Measurements from ENCODE around the gene DLD. TPM values are rescaled to one million over a fixed set of nuclear protein-coding genes. Genes with fewer than 3 reads are reported as not detected.

Gene DLD
- total and polyA plus RNA-seq, 4 donors, result 49.4 to 121 (median 67.1) TPM

GRCh38 chr7:107943018-107943417 is 52.0 kb downstream of the DLD start:
- peaks cover 0 to 9% (median 4%) of the 10 kb centered on the region in 4 donors for H3K36me3 ChIP-seq (ENCODE audit: control insufficient read depth in 4 of 4, insufficient read depth in 3 of 4, low read depth in 1 of 4, low read length in 3 of 4)
- 90% methylated on average over 4 of the region's 4 CpGs for WGBS

GRCh38 chr7:107944411-107945169 is 53.6 kb downstream of the DLD start:
- 89% methylated on average over 3 of the region's 3 CpGs for WGBS
- H3K9ac ChIP-seq (ENCODE audit: low read depth in 1 of 2, low read length in 2 of 2), result no peak overlapping the region
- no peak for DNase-seq (ENCODE audit: low spot score)
- no peaks in the 10 kb centered on the region for H3K9me3 ChIP-seq (ENCODE audit: control insufficient read depth in 4 of 4, low read length in 3 of 4)
- H3K36me3 ChIP-seq (ENCODE audit: control insufficient read depth in 4 of 4, insufficient read depth in 3 of 4, low read depth in 1 of 4, low read length in 3 of 4), result peaks cover 0 to 8% (median 4%) of the 10 kb centered on the region in 4 donors
- H3K27ac ChIP-seq (ENCODE audit: low read depth in 1 of 2, low read length in 2 of 2), result no peak overlapping the region
- no peak for TF ChIP-seq ATF3 (IDR thresholded peaks at IDR 0.05)
- TF ChIP-seq TAF1 (conservative IDR thresholded peaks at IDR 0.05), result no peak
- TF ChIP-seq SP1 (IDR thresholded peaks at IDR 0.05), result no peak
- no peak for TF ChIP-seq JUND (IDR thresholded peaks at IDR 0.05)
- TF ChIP-seq REST (IDR thresholded peaks at IDR 0.05), result no peak
- TF ChIP-seq RAD21 (IDR thresholded peaks at IDR 0.05), result no peak
- TF ChIP-seq HNF4A (conservative IDR thresholded peaks at IDR 0.05), result no peak
- TF ChIP-seq, protein P1, sequence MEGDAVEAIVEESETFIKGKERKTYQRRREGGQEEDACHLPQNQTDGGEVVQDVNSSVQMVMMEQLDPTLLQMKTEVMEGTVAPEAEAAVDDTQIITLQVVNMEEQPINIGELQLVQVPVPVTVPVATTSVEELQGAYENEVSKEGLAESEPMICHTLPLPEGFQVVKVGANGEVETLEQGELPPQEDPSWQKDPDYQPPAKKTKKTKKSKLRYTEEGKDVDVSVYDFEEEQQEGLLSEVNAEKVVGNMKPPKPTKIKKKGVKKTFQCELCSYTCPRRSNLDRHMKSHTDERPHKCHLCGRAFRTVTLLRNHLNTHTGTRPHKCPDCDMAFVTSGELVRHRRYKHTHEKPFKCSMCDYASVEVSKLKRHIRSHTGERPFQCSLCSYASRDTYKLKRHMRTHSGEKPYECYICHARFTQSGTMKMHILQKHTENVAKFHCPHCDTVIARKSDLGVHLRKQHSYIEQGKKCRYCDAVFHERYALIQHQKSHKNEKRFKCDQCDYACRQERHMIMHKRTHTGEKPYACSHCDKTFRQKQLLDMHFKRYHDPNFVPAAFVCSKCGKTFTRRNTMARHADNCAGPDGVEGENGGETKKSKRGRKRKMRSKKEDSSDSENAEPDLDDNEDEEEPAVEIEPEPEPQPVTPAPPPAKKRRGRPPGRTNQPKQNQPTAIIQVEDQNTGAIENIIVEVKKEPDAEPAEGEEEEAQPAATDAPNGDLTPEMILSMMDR (IDR thresholded peaks at IDR 0.05; ENCODE audit: low read depth, low read length, missing input control), result no peak
- H3K4me3 ChIP-seq (ENCODE audit: low read depth in 1 of 3, low read length in 3 of 3), result no peak overlapping the region
- peaks cover 0 to 9% (median 0%) of the 10 kb centered on the region in 4 donors for H3K4me1 ChIP-seq (ENCODE audit: control insufficient read depth in 4 of 4, insufficient read depth in 4 of 4, low read length in 3 of 4)
- no peaks in the 10 kb centered on the region for H3K27me3 ChIP-seq (ENCODE audit: control insufficient read depth in 4 of 4, insufficient read depth in 4 of 4, low read length in 3 of 4)

More at GRCh38 chr7:107943018-107943417, 52.0 kb downstream of the DLD start:
- Histone ChIP-seq H3K9ac (ENCODE audit: low read depth in 1 of 2, low read length in 2 of 2) (no peak overlapping the region), H3K27ac (ENCODE audit: low read depth in 1 of 2, low read length in 2 of 2) (no peak overlapping the region), H3K4me1 (ENCODE audit: control insufficient read depth in 4 of 4, insufficient read depth in 4 of 4, low read length in 3 of 4) (peaks cover 0 to 4% (median 0%) of the 10 kb centered on the region in 4 donors), H3K27me3 (ENCODE audit: control insufficient read depth in 4 of 4, insufficient read depth in 4 of 4, low read length in 3 of 4) (no peaks in the 10 kb centered on the region), H3K4me3 (ENCODE audit: low read depth in 1 of 3, low read length in 3 of 3) (no peak overlapping the region), H3K9me3 (ENCODE audit: control insufficient read depth in 4 of 4, low read length in 3 of 4) (no peaks in the 10 kb centered on the region)
- TF ChIP-seq EGR1 (IDR thresholded peaks at IDR 0.05; ENCODE audit: low read depth in 2 of 2) (no peak), GABPA (IDR thresholded peaks at IDR 0.05 in 1 of 2, conservative IDR thresholded peaks at IDR 0.05 in 1 of 2) (no peak), HNF4A (conservative IDR thresholded peaks at IDR 0.05) (no peak), ZBTB33 (IDR thresholded peaks at IDR 0.05) (no peak)
- TF ChIP-seq, protein P1 (IDR thresholded peaks at IDR 0.05; ENCODE audit: low read depth, low read length, missing input control), result no peak
- no peak for DNase-seq (ENCODE audit: low spot score)

Measured in liver (tissue), 9 donors.